ENCODE data around the gene KRTAP10-3.

KRTAP10-3 gene

GRCh38 chr21:44532712-44533111 is 25.9 kb downstream of the KRTAP10-3 start:
- no peaks in the 10 kb centered on the region for H3K27me3 ChIP-seq (ENCODE audit: low read length)
- no peaks in the 10 kb centered on the region for H3F3A ChIP-seq (ENCODE audit: insufficient read depth)
- TF ChIP-seq, protein P1, sequence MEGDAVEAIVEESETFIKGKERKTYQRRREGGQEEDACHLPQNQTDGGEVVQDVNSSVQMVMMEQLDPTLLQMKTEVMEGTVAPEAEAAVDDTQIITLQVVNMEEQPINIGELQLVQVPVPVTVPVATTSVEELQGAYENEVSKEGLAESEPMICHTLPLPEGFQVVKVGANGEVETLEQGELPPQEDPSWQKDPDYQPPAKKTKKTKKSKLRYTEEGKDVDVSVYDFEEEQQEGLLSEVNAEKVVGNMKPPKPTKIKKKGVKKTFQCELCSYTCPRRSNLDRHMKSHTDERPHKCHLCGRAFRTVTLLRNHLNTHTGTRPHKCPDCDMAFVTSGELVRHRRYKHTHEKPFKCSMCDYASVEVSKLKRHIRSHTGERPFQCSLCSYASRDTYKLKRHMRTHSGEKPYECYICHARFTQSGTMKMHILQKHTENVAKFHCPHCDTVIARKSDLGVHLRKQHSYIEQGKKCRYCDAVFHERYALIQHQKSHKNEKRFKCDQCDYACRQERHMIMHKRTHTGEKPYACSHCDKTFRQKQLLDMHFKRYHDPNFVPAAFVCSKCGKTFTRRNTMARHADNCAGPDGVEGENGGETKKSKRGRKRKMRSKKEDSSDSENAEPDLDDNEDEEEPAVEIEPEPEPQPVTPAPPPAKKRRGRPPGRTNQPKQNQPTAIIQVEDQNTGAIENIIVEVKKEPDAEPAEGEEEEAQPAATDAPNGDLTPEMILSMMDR (IDR thresholded peaks at IDR 0.05; ENCODE audit: insufficient read depth, low read length, poor library complexity, severe bottlenecking), result no peak
- TF ChIP-seq EZH2phosphoT487 (conservative IDR thresholded peaks at IDR 0.05; ENCODE audit: low read length), result no peak
- no peak overlapping the region for H3K9ac ChIP-seq (ENCODE audit: low read length)
- H3K9me3 ChIP-seq (ENCODE audit: insufficient read depth, low read length), result no peaks in the 10 kb centered on the region
- no peak overlapping the region for H3K4me3 ChIP-seq (ENCODE audit: insufficient read depth, low read length, poor library complexity, severe bottlenecking)
- no peaks in the 10 kb centered on the region for H3K36me3 ChIP-seq (ENCODE audit: low read length)
- no peak overlapping the region for H2AFZ ChIP-seq (ENCODE audit: low read depth, low read length, severe bottlenecking)
- H4K20me1 ChIP-seq (ENCODE audit: low read depth, low read length), result no peaks in the 10 kb centered on the region
- H3K9me2 ChIP-seq (replicated peaks; ENCODE audit: insufficient read depth, low read length), result no peaks in the 10 kb centered on the region
- no peak overlapping the region for H3K27ac ChIP-seq (ENCODE audit: low read depth, low read length)
- H3K79me2 ChIP-seq (ENCODE audit: insufficient read depth, low read length), result no peaks in the 10 kb centered on the region
- no peak overlapping the region for H3K4me2 ChIP-seq (ENCODE audit: low read depth, low read length, poor library complexity, severe bottlenecking)

DNA sequence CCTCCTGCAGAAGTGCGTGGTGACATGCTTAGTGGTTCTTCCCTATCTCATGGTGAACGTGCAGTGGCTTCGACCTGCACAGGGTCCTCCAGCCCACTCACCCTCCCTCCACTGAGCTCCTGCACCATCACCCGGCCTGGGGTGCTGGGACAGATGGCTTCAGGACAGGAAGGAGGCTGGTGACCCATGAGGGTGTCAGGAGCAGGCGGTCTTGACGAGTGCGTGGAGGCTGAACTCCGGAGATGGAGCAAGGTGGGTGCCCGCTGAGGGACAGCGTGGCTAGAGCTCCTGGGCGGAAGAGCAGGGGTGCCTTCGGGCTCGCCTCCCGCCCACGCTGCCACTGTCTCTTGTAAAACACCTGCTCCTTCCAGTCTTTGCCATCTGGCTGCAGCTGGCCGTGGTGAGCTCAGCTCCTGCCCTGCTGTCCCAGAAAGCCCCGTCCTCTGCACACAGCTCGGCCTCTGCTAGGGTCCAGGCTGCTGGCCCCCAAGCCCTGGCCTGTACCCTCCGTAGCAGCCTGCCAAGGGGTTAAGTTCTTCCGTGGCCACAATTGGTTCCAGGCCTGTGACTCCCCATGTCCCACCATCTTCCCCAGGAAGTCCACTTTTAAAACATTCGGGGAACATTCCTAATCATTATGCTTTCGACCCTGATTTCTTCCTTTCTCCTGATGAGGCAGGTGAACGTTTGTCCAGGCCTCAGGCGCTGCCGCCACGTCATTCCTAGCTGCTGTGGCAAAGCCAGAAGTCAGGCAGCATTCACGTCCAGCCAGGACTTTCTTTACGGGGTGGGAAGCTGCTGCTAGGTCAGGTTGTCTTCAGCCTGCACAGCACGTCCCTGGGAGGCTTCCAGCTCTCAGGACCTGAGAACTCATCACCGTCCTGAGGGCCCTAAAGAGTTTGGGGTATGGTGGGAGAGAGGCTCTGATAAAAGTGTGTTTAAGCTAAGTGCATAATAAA is 26.7 kb downstream of the KRTAP10-3 start:
- H3K9ac ChIP-seq (ENCODE audit: low read length), result no peak overlapping the region
- H3K27ac ChIP-seq (ENCODE audit: low read depth, low read length), result no peak overlapping the region
- no peaks in the 10 kb centered on the region for H3K36me3 ChIP-seq (ENCODE audit: low read length)
- H3K9me2 ChIP-seq (replicated peaks; ENCODE audit: insufficient read depth, low read length), result no peaks in the 10 kb centered on the region
- H3K9me3 ChIP-seq (ENCODE audit: insufficient read depth, low read length), result no peaks in the 10 kb centered on the region
- no peaks in the 10 kb centered on the region for H3K79me2 ChIP-seq (ENCODE audit: insufficient read depth, low read length)
- H3K4me2 ChIP-seq (ENCODE audit: low read depth, low read length, poor library complexity, severe bottlenecking), result no peak overlapping the region
- H3K4me3 ChIP-seq (ENCODE audit: insufficient read depth, low read length, poor library complexity, severe bottlenecking), result no peak overlapping the region
- TF ChIP-seq EZH2phosphoT487 (conservative IDR thresholded peaks at IDR 0.05; ENCODE audit: low read length), result no peak
- TF ChIP-seq, protein P1 (IDR thresholded peaks at IDR 0.05; ENCODE audit: insufficient read depth, low read length, poor library complexity, severe bottlenecking), result no peak
- H3F3A ChIP-seq (ENCODE audit: insufficient read depth), result no peaks in the 10 kb centered on the region
- H3K27me3 ChIP-seq (ENCODE audit: low read length), result no peaks in the 10 kb centered on the region
- H2AFZ ChIP-seq (ENCODE audit: low read depth, low read length, severe bottlenecking), result no peak overlapping the region
- H4K20me1 ChIP-seq (ENCODE audit: low read depth, low read length), result no peaks in the 10 kb centered on the region

DNA sequence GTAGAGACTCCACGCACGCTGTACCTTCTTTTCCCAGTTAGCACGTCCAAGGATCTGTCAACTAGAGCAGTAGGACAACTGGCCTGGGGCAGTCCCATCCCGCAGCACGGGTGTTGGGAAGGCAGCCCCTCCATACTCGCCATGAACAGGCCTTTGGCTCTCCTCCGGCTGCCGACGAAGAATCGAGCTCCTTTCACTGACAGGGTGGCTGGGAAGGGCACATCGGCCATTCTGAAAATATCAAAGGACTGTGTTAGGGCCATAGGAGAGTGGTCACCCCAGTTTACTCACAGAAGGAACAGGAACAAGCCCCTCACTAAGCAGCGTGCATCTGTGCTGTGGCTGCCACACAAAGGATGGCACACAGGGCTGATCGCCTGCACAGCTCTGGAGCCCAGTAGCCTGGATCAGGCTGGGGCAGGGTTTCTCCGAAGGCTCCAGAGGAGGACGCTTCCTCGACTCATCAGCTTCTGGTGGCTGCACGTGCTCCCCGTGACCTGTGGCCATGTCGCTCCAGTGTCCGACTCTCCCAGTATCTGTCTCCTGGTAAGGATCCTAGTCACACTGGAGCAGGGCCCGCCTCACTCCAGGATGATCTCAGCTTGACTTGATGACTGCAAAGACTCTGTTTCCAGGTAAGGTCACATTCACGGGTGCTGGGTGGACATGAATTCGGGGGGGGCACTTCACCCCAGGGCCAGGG is 27.5 kb downstream of the KRTAP10-3 start:
- no peaks in the 10 kb centered on the region for H3K9me2 ChIP-seq (replicated peaks; ENCODE audit: insufficient read depth, low read length)

More for the DNA sequence above, 27.5 kb downstream of the KRTAP10-3 start:
- Histone ChIP-seq H3K4me3 (ENCODE audit: insufficient read depth, low read length, poor library complexity, severe bottlenecking) (no peak overlapping the region), H2AFZ (ENCODE audit: low read depth, low read length, severe bottlenecking) (no peak overlapping the region), H3K36me3 (ENCODE audit: low read length) (no peaks in the 10 kb centered on the region), H3K27me3 (ENCODE audit: low read length) (no peaks in the 10 kb centered on the region), H4K20me1 (ENCODE audit: low read depth, low read length) (no peaks in the 10 kb centered on the region), H3K79me2 (ENCODE audit: insufficient read depth, low read length) (no peaks in the 10 kb centered on the region), H3K4me2 (ENCODE audit: low read depth, low read length, poor library complexity, severe bottlenecking) (no peak overlapping the region), H3F3A (ENCODE audit: insufficient read depth) (no peaks in the 10 kb centered on the region), H3K9me3 (ENCODE audit: insufficient read depth, low read length) (no peaks in the 10 kb centered on the region), H3K9ac (ENCODE audit: low read length) (no peak overlapping the region), H3K27ac (ENCODE audit: low read depth, low read length) (no peak overlapping the region)
- no peak for TF ChIP-seq EZH2phosphoT487 (conservative IDR thresholded peaks at IDR 0.05; ENCODE audit: low read length)
- TF ChIP-seq, protein P1 (IDR thresholded peaks at IDR 0.05; ENCODE audit: insufficient read depth, low read length, poor library complexity, severe bottlenecking), result no peak
